Parathyroid adenoma (tissue), 2 donors: ENCODE results near the gene ABTB2.

Source experiments
- H2AFZ ChIP-seq: fragments of 300-600 bp; sonication (generic); one replicate; pipeline ENCODE4 v1.7.0; 2017; ENCODE audit warnings: antibody characterized with exemption, mild to moderate bottlenecking
- H3K27ac ChIP-seq: fragments of 300-600 bp; sonication (generic); one replicate; pipeline ENCODE4 v1.7.0; 2017
- H3K27me3 ChIP-seq: fragments of 300-600 bp; sonication (generic); one replicate; pipeline ENCODE4 v1.7.0; 2017; ENCODE audit warnings: low read length; ENCODE audit not compliant: control insufficient read depth, insufficient read depth
- H3K36me3 ChIP-seq: fragments of 300-600 bp; sonication (generic); one replicate; pipeline ENCODE4 v1.7.0; 2017; ENCODE audit warnings: low read length; ENCODE audit not compliant: control insufficient read depth, insufficient read depth
- H3K4me1 ChIP-seq: fragments of 300-600 bp; sonication (generic); one replicate; pipeline ENCODE4 v1.7.0; 2017; ENCODE audit warnings: control low read depth
- H3K4me2 ChIP-seq: fragments of 300-600 bp; sonication (generic); one replicate; pipeline ENCODE4 v1.7.0; 2017; ENCODE audit warnings: low read length
- H3K4me3 ChIP-seq: fragments of 300-600 bp; sonication (generic); one replicate; pipeline ENCODE4 v1.7.0; 2017; ENCODE audit warnings: low read depth, low read length
- H3K79me2 ChIP-seq: fragments of 300-600 bp; sonication (generic); one replicate; pipeline ENCODE4 v1.7.0; 2017; ENCODE audit warnings: control low read depth
- H3K9ac ChIP-seq: fragments of 300-600 bp; sonication (generic); one replicate; pipeline ENCODE4 v1.7.0; 2017; ENCODE audit warnings: mild to moderate bottlenecking
- H3K9me3 ChIP-seq: fragments of 300-600 bp; sonication (generic); one replicate; pipeline ENCODE4 v1.7.0; 2017; ENCODE audit warnings: low read length; ENCODE audit not compliant: control insufficient read depth
- CTCF ChIP-seq: fragments of 300-600 bp; sonication (generic); IDR thresholded peaks from one replicate; pipeline ENCODE4 v1.7.0; 2017; ENCODE audit warnings: antibody characterized with exemption, mild to moderate bottlenecking
- donor health status: primary hyperparathyroidism.

The ABTB2 gene

GRCh38 chr11:34245041-34245440, 112.8 kb downstream of the ABTB2 start:
- no peak overlapping the region for H3K27ac ChIP-seq
- no peak overlapping the region for H3K9ac ChIP-seq
- H3K79me2 ChIP-seq = no peaks in the 10 kb centered on the region
- H2AFZ ChIP-seq = no peak overlapping the region
- no peak overlapping the region for H3K4me2 ChIP-seq
- H3K4me3 ChIP-seq = no peak overlapping the region
- H3K36me3 ChIP-seq = no peaks in the 10 kb centered on the region
- TF ChIP-seq CTCF = no peak
- no peaks in the 10 kb centered on the region for H3K4me1 ChIP-seq
- no peaks in the 10 kb centered on the region for H3K9me3 ChIP-seq
- no peaks in the 10 kb centered on the region for H3K27me3 ChIP-seq

GRCh38 chr11:34243600-34244464, 114.0 kb downstream of the ABTB2 start:
- H3K79me2 ChIP-seq = no peaks in the 10 kb centered on the region
- H3K9me3 ChIP-seq = no peaks in the 10 kb centered on the region
- no peak overlapping the region for H3K9ac ChIP-seq
- no peak overlapping the region for H3K4me3 ChIP-seq
- H3K27ac ChIP-seq = no peak overlapping the region
- no peaks in the 10 kb centered on the region for H3K36me3 ChIP-seq
- H3K4me1 ChIP-seq = no peaks in the 10 kb centered on the region
- no peak for TF ChIP-seq CTCF
- H3K27me3 ChIP-seq = no peaks in the 10 kb centered on the region
- H3K4me2 ChIP-seq = no peak overlapping the region
- H2AFZ ChIP-seq = no peak overlapping the region

GRCh38 chr11:34242037-34242625, 115.7 kb downstream of the ABTB2 start:
- H3K9me3 ChIP-seq = no peaks in the 10 kb centered on the region
- H3K36me3 ChIP-seq = no peaks in the 10 kb centered on the region
- no peaks in the 10 kb centered on the region for H3K4me1 ChIP-seq
- H3K4me2 ChIP-seq = no peak overlapping the region
- no peak overlapping the region for H3K4me3 ChIP-seq
- H3K27ac ChIP-seq = no peak overlapping the region
- H3K27me3 ChIP-seq = no peaks in the 10 kb centered on the region
- no peak for TF ChIP-seq CTCF
- H2AFZ ChIP-seq = no peak overlapping the region
- H3K9ac ChIP-seq = no peak overlapping the region
- no peaks in the 10 kb centered on the region for H3K79me2 ChIP-seq

- Histone ChIP-seq H3K27me3 (no peaks in the 10 kb centered on the region), H3K27ac (no peak overlapping the region), H3K4me2 (no peak overlapping the region), H3K4me1 (no peaks in the 10 kb centered on the region), H3K79me2 (no peaks in the 10 kb centered on the region), H3K36me3 (no peaks in the 10 kb centered on the region), H3K4me3 (no peak overlapping the region), H2AFZ (no peak overlapping the region), H3K9me3 (no peaks in the 10 kb centered on the region), H3K9ac (no peak overlapping the region)
- TF ChIP-seq CTCF = no peak
Observed at GRCh38 chr11:34240150-34240494, 117.7 kb downstream of the ABTB2 start.
